Measurements from ENCODE around the gene CKS1B. TPM values are rescaled to one million over a fixed set of nuclear protein-coding genes. Genes with fewer than 3 reads are reported as not detected.

Gene CKS1B
- total RNA-seq, 1 experiment from 2014 or later, result 258 TPM

GRCh38 chr1:154941333-154942013 lies 33.0 kb upstream of the CKS1B start:
- no peak overlapping the region for H3K4me3 Mint-ChIP-seq
- no peak for TF ChIP-seq E2F4 (CRISPR knock-in tag; IDR thresholded peaks at IDR 0.05; ENCODE audit: borderline replicate concordance, low read depth)
- no peak for TF ChIP-seq CBFB (CRISPR knock-in tag; IDR thresholded peaks at IDR 0.05; ENCODE audit: low read depth)
- no peak for TF ChIP-seq FOXP4 (CRISPR knock-in tag; IDR thresholded peaks at IDR 0.05)
- TF ChIP-seq ATF1 (CRISPR knock-in tag; IDR thresholded peaks at IDR 0.05), result no peak
- TF ChIP-seq CREM (CRISPR knock-in tag; IDR thresholded peaks at IDR 0.05), result no peak
- no peak for TF ChIP-seq JUN (CRISPR knock-in tag; IDR thresholded peaks at IDR 0.05)
- no peak for TF ChIP-seq STAT6 (CRISPR knock-in tag; conservative IDR thresholded peaks at IDR 0.05; ENCODE audit: low read depth)
- no peak for TF ChIP-seq ATF2 (CRISPR knock-in tag; IDR thresholded peaks at IDR 0.05; ENCODE audit: borderline replicate concordance, low read depth)
- no peak for TF ChIP-seq MAX (CRISPR knock-in tag; IDR thresholded peaks at IDR 0.05)
- no peak for TF ChIP-seq ZNF396 (CRISPR knock-in tag; IDR thresholded peaks at IDR 0.05; ENCODE audit: borderline replicate concordance)
- no peak for TF ChIP-seq ZMAT4 (CRISPR knock-in tag; IDR thresholded peaks at IDR 0.05)
- ATAC-seq (no peak), DNase-seq (ENCODE audit: low spot score) (peak; percentile 51)
- H3K27me3 Mint-ChIP-seq (ENCODE audit: low read depth), result peaks cover under 1% of the 10 kb centered on the region; the same call in 1 of the 2 replicates
- no peak overlapping the region for H3K27ac Mint-ChIP-seq
- CTCF ChIA-PET, result interaction anchor here (0.8 to 1.5 kb wide), 6 partner anchors 15 to 382 kb away, joined by 3 to 4 read pairs (median 3); no protein-coding TSS in a partner anchor
- H3K4me1 Mint-ChIP-seq, result peaks cover 33% of the 10 kb centered on the region
- no peaks in the 10 kb centered on the region; the same call in 1 of the 2 replicates for H3K36me3 Mint-ChIP-seq
- POLR2A ChIA-PET, result no interaction called here
- H3K9me3 Mint-ChIP-seq, result no peaks in the 10 kb centered on the region

- POLR2A ChIA-PET, result interaction anchor here (0.5 to 1.3 kb wide), 4 partner anchors 12 to 333 kb away, joined by 3 to 7 read pairs (median 4); partner anchors contain the start of gene PBXIP1
- DNase-seq (ENCODE audit: low spot score) (peak; percentile 68), ATAC-seq (peak; percentile 81)
- H3K27me3 Mint-ChIP-seq (ENCODE audit: low read depth), result no peaks in the 10 kb centered on the region
- CTCF ChIA-PET, result interaction anchor here (0.5 to 2.1 kb wide), 45 partner anchors 11 to 397 kb away, joined by 3 to 14 read pairs (median 4); partner anchors contain the start of genes FLAD1, KCNN3, LENEP and PYGO2
- H3K36me3 Mint-ChIP-seq, result no peaks in the 10 kb centered on the region
- H3K27ac Mint-ChIP-seq, result peak overlapping the region; percentile 82
- no peak overlapping the region for H3K4me3 Mint-ChIP-seq
- no peaks in the 10 kb centered on the region for H3K9me3 Mint-ChIP-seq
- H3K4me1 Mint-ChIP-seq, result peaks cover 24% of the 10 kb centered on the region
- TF ChIP-seq ATF3 (CRISPR knock-in tag; conservative IDR thresholded peaks at IDR 0.05) (no peak), CTCF (IDR thresholded peaks at IDR 0.05) (peak; percentile 45)
Measured at GRCh38 chr1:154943649-154944400, 30.7 kb upstream of the CKS1B start.
